T-helper 2 cell treated with Interferon-gamma antibody and Interleukin-4, amounts not matched to agents 5 μg/mL and 100 μg/mL, for 36 hours (primary cell): ENCODE data around the gene MYL11.
"Not testable (repeated sequence)": the region's sequence is repeated elsewhere in the genome, so short reads cannot be mapped to it uniquely, and the experiment has no call there.

Experiments
- DNase-seq: peaks from one replicate; pipeline ENCODE4 v3.0.0; 2021; ENCODE audit warnings: low spot score
- H3K27ac Mint-ChIP-seq: one replicate; pipeline ENCODE4 v1.8.0; 2021; ENCODE audit warnings: mild to moderate bottlenecking, mixed read lengths
- H3K27me3 Mint-ChIP-seq: one replicate; pipeline ENCODE4 v1.8.0; 2021; ENCODE audit warnings: low read depth, mixed read lengths
- H3K36me3 Mint-ChIP-seq: one replicate; pipeline ENCODE4 v1.8.0; 2021; ENCODE audit warnings: low read depth, mixed read lengths
- H3K4me1 Mint-ChIP-seq: one replicate; pipeline ENCODE4 v1.8.0; 2021; ENCODE audit warnings: low read depth, mixed read lengths
- H3K4me3 Mint-ChIP-seq: one replicate; pipeline ENCODE4 v1.8.0; 2022; ENCODE audit warnings: mild to moderate bottlenecking, moderate library complexity, mixed read lengths
- H3K9me3 Mint-ChIP-seq: one replicate; pipeline ENCODE4 v1.8.0; 2021; ENCODE audit warnings: mixed read lengths

The MYL11 gene

DNA sequence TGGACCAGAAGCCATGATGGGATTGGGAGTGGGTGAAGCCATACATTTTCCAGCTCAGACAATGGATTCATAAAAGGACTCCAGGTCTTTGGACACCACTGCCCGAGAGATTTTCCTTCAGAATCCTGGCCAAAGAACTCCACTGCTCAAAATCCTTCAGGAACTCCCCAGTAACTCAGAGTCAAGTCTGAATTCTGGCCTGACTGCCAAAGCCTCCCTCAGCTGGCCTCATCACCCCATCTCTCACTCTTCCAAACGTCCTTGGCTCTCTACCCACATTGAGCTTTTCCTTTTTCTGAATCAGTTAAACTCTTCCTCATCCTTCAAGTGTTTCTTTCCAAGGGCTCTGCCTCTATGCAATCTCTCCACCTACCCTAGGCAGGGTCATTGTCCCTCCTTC, 8.9 kb downstream of the MYL11 start:
- H3K9me3 Mint-ChIP-seq = no peaks in the 10 kb centered on the region
- H3K36me3 Mint-ChIP-seq = peaks cover 26% of the 10 kb centered on the region
- H3K4me1 Mint-ChIP-seq = peaks cover 32% of the 10 kb centered on the region
- H3K27me3 Mint-ChIP-seq = no peaks in the 10 kb centered on the region
- peak overlapping the region; percentile 92 for H3K4me3 Mint-ChIP-seq
- H3K27ac Mint-ChIP-seq = peak overlapping the region; percentile 87
- no peak for DNase-seq

DNA sequence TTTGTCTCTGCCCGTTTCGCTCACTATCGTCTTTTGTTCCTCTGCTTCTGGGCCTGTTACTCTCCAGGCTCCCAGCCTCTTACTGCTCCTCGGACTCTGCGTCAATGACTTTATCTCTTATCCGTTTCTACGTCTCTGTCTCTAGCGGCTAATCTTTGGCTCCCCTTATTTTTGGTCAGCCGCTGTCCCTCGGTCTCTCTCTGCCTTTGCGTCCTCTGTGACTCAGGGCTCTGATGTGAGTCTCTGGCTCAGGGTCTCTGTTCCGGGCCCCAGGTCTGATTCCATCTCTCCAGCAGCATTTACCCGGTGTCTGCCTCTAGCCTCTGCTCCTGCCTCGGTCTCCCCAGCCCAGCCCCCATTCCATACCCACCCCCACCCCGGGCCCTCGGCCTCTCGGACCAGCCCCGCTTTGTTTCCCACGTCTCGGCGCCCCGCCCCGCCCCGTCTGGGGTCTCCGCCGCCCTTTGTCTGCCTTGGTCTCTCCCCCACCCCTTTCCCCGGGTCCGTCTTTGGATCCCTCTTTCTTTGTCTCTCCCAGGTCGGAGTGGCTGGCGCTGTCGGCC, 20.1 kb downstream of the MYL11 start:
- no peaks in the 10 kb centered on the region for H3K9me3 Mint-ChIP-seq
- no peak for DNase-seq
- H3K27me3 Mint-ChIP-seq = no peaks in the 10 kb centered on the region
- H3K4me1 Mint-ChIP-seq = peaks cover 22% of the 10 kb centered on the region
- H3K27ac Mint-ChIP-seq = peak overlapping the region; percentile 52
- peak overlapping the region; percentile 86 for H3K4me3 Mint-ChIP-seq
- H3K36me3 Mint-ChIP-seq = peaks cover 11% of the 10 kb centered on the region

DNA sequence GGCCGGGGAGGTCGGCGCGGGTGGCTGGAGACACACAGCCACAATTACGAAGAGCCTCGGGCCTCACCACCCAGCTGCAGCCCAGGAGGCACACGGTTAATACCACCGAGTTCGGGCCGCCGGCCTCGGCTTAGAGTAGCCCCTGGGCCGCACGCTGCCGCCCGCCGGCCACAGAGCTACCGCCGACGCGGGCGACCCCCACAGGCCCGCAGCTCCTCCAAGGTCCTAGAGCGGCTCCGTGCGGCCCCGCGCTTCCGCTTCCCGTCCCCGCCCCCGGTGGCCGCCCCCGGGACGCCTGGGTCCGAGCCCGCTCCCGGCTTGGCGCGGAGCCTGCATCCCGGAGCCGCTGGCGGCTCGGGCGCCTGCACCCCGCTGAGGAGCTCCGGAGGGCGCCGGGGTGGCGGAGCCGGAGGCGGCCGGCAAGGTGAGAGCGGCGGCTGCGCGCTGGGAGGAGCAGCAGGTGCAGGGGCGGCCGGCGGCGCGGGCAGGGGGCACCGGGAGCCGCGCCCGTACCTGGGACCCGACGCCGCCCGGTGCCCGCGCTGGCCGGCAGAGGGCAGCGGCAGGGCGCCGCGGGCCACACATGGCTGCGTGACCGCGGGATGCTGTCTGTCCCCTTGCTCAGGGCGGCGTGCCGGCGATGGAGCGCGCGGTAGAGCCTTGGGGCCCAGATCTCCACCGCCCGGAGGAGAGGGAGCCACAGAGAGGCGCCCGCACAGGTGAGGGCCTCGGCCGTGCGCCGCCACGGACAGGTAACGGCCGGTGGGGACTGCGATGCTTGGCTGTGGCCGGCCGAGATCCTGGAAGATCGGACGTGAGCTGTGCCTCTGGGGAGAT, 20.8 kb downstream of the MYL11 start, which contains the start of gene ZNF48:
ZNF48 (plus strand) TSS at position 266 of the 837 bp plus-strand sequence; CDS start at position 641, 375 bp downstream.
- Mint-ChIP-seq H3K27ac (peak within 1 kb of the TSS; percentile 52), H3K36me3 (peaks cover 15% of the 10 kb centered on the region), H3K27me3 (no peaks in the 10 kb centered on the region), H3K4me3 (peak within 1 kb of the TSS; percentile 90), H3K9me3 (no peaks in the 10 kb centered on the region), H3K4me1 (peaks cover 26% of the 10 kb centered on the region)
- DNase-seq = peak; percentile 57

GRCh38 chr16:30395992-30396585, 21.5 kb downstream of the MYL11 start:
- H3K27me3 Mint-ChIP-seq = no peaks in the 10 kb centered on the region
- peak overlapping the region; percentile 90 for H3K4me3 Mint-ChIP-seq
- no peak for DNase-seq
- H3K9me3 Mint-ChIP-seq = no peaks in the 10 kb centered on the region
- H3K4me1 Mint-ChIP-seq = peaks cover 29% of the 10 kb centered on the region
- peaks cover 15% of the 10 kb centered on the region for H3K36me3 Mint-ChIP-seq
- peak overlapping the region; percentile 41 for H3K27ac Mint-ChIP-seq

- H3K36me3 Mint-ChIP-seq = peaks cover 15% of the 10 kb centered on the region
- H3K4me3 Mint-ChIP-seq = peak overlapping the region; percentile 90
- H3K4me1 Mint-ChIP-seq = peaks cover 31% of the 10 kb centered on the region
- not testable (repeated sequence) for H3K9me3 Mint-ChIP-seq, H3K27me3 Mint-ChIP-seq, H3K27ac Mint-ChIP-seq, DNase-seq
Measured at GRCh38 chr16:30396627-30397026, 22.0 kb downstream of the MYL11 start.

DNA sequence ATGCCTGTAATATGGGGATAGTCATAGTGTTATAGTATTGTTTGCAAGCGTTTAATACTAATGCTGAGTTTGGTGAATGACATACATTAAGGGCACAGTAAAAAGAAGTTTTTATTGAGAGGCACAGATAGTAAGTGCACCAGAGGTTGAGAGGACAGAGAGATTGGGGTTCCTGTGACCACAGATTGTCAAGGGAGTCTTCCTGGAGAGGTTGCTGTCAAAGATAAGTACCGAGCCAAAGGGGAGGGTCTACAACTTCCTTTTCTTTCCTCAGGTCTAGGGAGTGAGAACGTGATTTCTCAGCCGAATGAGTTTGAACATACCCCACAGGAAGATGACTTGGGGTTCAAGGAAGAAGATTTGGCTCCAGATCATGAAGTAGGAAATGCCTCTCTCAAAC, 22.5 kb downstream of the MYL11 start:
- H3K27me3 Mint-ChIP-seq = no peaks in the 10 kb centered on the region
- H3K27ac Mint-ChIP-seq = no peak overlapping the region
- H3K4me3 Mint-ChIP-seq = peak overlapping the region; percentile 90
- H3K9me3 Mint-ChIP-seq = no peaks in the 10 kb centered on the region
- no peak for DNase-seq
- peaks cover 15% of the 10 kb centered on the region for H3K36me3 Mint-ChIP-seq
- H3K4me1 Mint-ChIP-seq = peaks cover 33% of the 10 kb centered on the region

- Mint-ChIP-seq H3K27ac (no peak overlapping the region), H3K4me3 (no peak overlapping the region), H3K4me1 (peaks cover 33% of the 10 kb centered on the region), H3K36me3 (peaks cover 15% of the 10 kb centered on the region), H3K9me3 (no peaks in the 10 kb centered on the region), H3K27me3 (no peaks in the 10 kb centered on the region)
- no peak for DNase-seq
Measured at GRCh38 chr16:30397776-30398660, 23.4 kb downstream of the MYL11 start.

GRCh38 chr16:30398661-30399434, 24.2 kb downstream of the MYL11 start:
- peaks cover 15% of the 10 kb centered on the region for H3K36me3 Mint-ChIP-seq
- peak overlapping the region; percentile 60 for H3K4me3 Mint-ChIP-seq

GRCh38 chr16:30399435-30400186, 25.0 kb downstream of the MYL11 start:
- Mint-ChIP-seq H3K4me3 (peak overlapping the region; percentile 92), H3K4me1 (peaks cover 30% of the 10 kb centered on the region), H3K9me3 (no peaks in the 10 kb centered on the region), H3K27me3 (no peaks in the 10 kb centered on the region), H3K36me3 (peaks cover 15% of the 10 kb centered on the region), H3K27ac (peak overlapping the region; percentile 80)
- no peak for DNase-seq

More at GRCh38 chr16:30398661-30399434, 24.2 kb downstream of the MYL11 start:
- no peaks in the 10 kb centered on the region for H3K27me3 Mint-ChIP-seq
- peak overlapping the region; percentile 65 for H3K27ac Mint-ChIP-seq
- no peak for DNase-seq
- H3K4me1 Mint-ChIP-seq = peaks cover 33% of the 10 kb centered on the region
- no peaks in the 10 kb centered on the region for H3K9me3 Mint-ChIP-seq

- H3K27ac Mint-ChIP-seq = no peak overlapping the region
- H3K4me1 Mint-ChIP-seq = peaks cover 25% of the 10 kb centered on the region
- H3K4me3 Mint-ChIP-seq = peak overlapping the region; percentile 92
- DNase-seq = no peak
- H3K27me3 Mint-ChIP-seq = no peaks in the 10 kb centered on the region
- no peaks in the 10 kb centered on the region for H3K9me3 Mint-ChIP-seq
- H3K36me3 Mint-ChIP-seq = peaks cover 13% of the 10 kb centered on the region
Measured at GRCh38 chr16:30401768-30402425, 27.3 kb downstream of the MYL11 start.

DNA sequence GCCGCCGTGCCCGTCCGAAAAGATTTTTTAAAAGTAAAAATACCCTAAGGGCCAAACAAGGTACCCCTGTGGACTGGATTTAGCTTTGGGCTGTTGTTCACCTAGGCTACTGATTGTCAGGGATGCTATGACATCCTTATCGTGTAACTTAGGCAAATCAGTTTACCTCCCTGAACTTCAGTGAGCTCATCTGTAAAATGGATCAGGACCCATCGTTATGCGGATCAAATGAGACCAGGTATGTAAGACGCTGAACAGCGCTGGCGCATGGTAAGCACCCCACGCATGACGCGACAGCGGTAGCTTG, 32.1 kb downstream of the MYL11 start:
- DNase-seq = no peak
- peak overlapping the region; percentile 100 for H3K4me3 Mint-ChIP-seq
- no peaks in the 10 kb centered on the region for H3K27me3 Mint-ChIP-seq
- peak overlapping the region; percentile 99 for H3K27ac Mint-ChIP-seq
- H3K4me1 Mint-ChIP-seq = peaks cover 15% of the 10 kb centered on the region
- H3K36me3 Mint-ChIP-seq = peaks cover 3% of the 10 kb centered on the region
- H3K9me3 Mint-ChIP-seq = no peaks in the 10 kb centered on the region

GRCh38 chr16:30407102-30407803, 32.7 kb downstream of the MYL11 start, which contains the start of gene ZNF771:
Gene ZNF771 (plus strand): TSS chr16:30407606. CDS start chr16:30408054, 448 bp downstream.
- Mint-ChIP-seq H3K36me3 (peaks cover 8% of the 10 kb centered on the region), H3K4me3 (peak within 1 kb of the TSS; percentile 100), H3K27me3 (no peaks in the 10 kb centered on the region), H3K4me1 (peaks cover 16% of the 10 kb centered on the region), H3K9me3 (no peaks in the 10 kb centered on the region), H3K27ac (peak within 1 kb of the TSS; percentile 99)
- DNase-seq = peak; percentile 86
